Central memory CD4-positive, alpha-beta T cell (primary cell): ENCODE measurements around the gene KCTD21.
"Not testable (repeated sequence)": the region's sequence is repeated elsewhere in the genome, so short reads cannot be mapped to it uniquely, and the experiment has no call there.

Source experiments
- DNase-seq: peaks from one replicate; pipeline ENCODE4 v3.0.0; 2022

The KCTD21 gene

DNA sequence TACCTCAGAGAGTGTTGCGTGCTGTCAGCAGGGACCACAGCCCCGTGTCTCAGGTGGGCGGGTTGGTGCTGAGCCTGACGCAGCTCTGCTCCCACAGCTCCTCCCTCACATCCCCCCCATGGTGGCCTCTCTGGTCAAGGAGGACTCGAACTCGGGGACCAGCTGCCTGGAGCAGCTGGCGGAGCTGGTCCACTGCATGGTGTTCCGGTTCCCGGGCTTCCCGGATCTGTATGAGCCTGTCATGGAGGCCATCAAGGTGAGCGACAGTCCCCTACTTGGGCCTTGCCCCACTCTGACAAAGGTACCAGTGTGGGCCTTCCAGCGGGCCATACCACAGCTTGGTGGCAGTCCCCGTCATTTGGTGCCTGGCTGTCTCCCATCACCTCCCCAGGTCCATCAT is 12.1 kb upstream of the KCTD21 start:
- no peak for DNase-seq

DNA sequence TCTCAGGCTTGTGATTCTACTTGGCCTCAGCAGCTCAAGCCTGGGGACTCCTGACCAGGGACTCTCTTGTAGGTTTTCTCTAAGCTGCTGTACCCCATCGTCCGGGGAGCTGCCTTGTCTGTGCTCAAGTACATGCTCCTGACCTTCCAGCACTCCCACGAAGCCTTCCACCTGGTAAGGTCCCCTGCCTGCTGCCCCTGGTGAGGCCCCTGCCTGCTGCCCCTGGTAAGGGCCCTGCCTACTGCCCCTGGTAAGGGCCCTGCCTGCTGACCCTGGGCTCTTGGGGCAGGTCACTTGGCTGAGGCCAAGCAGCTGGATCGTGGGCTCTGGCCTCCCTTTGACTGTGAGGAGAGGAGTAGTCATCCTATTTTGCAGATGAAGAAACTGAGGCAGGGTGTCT is 11.6 kb upstream of the KCTD21 start:
- no peak for DNase-seq

DNA sequence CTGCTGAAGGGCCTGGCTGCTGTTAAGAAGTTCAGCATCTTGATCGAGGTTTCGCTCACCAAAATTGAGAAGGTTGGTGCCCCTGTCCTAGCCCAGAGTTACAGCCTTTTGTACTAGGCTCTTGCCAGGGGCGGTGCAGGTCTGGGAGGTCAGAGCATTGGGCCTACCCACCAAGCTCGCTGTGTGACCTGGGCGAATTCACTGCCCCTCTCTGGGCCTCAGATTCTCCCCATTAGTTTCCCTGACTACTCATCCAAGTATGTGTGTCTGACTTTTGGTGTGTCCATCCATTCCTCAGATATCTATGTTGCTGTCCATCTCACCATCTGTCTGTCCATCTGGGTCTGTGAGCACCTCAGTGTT is 11.2 kb upstream of the KCTD21 start:
- no peak for DNase-seq

DNA sequence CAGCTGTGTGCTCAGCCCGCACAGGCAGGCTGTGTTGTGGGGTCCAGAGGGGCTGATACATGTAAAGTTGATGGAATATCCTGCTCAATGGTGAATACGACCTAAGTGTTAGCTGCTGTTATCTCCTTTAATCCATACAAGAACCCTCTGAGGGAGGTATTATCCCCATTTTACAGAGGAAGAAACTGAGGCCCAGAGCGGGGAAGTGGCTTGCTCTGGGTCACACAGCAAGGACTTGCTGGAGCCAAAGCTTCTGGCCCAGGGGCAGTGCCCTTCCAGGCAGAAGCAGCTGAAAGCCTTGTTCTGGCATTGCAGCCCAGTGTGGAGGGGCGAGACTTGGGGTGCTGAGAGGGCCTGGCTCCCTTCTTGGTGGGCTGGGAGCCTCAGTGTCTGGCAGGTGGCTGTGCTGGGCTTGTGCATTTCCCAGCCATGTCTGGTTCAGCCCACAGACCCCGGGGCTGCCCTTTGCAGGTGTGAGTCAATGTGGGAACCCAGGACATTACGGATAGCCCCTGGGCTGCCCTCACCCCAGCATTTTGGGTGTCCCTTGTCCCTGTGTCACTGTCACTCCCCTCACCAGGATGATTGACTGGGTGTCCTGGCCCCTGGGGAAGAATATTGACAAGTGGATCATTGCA is 10.7 kb upstream of the KCTD21 start:
- no peak for DNase-seq

DNA sequence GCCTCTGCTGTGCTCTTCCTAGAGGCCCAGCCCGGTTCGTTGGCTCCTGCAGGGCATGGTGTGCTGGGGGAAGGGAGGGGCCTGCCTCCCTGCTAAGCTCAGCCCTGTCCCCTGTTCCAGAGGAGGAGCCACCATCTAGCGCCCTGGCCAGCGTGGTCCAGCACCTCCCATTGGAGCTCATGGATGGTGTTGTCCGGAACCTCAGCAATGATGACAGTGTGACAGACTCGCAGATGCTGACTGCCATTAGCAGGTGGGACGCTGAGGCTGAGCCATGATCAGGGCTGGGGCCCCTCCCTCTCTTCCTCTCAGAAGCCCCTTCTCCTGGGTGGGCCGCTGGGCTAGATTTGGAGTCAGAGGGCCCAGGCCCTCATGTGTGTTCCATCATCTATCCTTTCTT is 9.4 kb upstream of the KCTD21 start:
- DNase-seq: no peak

DNA sequence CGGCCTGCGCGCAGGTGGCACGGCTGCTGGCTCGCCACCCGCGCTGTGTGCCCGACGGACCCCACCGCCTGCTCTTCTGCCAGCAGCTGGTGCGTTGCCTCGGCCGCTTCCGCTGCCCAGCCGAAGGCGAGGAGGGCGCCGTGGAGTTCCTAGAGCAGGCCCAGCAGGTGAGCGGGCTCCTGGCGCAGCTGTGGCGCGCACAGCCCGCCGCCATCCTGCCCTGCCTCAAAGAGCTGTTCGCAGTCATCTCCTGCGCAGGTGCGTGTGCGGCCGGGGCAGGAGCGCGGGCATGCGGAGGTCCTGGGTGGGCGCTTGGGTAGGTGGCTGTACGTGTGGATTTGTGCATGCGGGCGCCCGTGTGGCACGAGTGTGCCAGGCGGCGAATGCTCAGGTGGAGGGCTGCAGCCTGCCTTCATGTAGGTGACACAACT is 8.2 kb upstream of the KCTD21 start:
- DNase-seq: no peak

DNA sequence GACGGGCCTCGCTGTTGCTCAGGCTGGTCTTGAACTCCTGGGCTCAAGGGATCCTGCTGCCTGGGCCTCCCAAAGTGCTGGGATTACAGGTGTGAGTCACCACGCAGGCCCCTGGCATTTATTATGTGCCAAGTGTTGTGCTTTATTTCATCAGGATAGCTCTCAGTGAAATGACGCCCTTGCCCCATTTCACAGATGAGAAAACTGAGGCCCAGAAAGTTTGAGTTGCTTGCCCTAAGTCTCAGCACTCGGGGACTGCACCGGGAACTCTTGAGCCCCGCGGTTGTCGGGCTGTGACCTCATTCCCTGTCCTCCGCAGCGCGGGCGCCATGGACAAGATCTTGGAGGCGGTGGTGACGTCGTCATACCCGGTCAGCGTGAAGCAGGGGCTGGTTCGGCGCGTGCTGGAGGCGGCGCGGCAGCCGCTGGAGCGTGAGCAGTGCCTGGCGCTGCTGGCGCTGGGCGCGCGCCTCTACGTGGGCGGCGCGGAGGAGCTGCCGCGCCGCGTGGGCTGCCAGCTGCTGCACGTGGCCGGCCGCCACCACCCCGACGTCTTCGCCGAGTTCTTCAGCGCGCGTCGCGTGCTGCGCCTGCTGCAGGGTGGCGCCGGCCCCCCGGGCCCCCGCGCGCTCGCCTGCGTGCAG is 7.6 kb upstream of the KCTD21 start:
- DNase-seq: no peak

DNA sequence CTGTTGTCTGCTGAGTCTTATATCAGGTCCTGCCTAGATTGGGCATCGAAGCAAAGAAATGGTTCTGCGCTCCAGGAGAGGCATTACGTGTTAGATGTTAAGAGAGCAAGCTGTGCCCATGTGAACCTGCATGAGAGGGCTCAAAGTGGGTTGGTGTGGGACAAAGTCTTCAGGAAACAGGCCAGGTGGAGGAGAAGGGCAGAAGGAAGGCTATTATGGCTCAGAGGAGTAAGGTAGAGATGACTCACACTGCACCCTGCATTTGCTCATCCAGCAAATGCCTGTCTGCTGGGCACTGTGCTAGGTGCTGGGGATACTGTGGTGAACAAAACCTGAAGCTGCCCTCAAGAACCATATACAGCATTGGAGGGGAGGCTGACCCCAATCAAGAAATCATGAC is 6.1 kb upstream of the KCTD21 start:
- DNase-seq: no peak

DNA sequence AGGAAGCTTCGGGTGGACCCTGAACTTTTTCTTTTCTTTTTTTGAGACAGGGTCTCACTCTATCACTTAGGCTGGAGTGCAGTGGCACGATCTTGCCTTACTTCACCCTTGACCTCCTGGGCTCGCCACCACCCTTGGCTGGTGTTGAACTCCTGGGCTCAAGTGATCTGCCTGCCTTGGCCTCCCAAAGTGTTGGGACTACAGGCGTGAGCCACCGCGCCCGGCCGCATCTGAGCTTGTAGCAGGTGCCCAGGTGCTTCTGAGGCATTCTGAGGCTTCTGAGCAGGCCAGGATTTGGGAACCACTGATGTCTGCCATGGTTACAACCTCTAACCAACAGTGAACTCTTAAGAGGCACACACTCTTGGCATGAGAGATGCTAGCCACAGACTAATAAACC is 5.4 kb upstream of the KCTD21 start:
- no peak for DNase-seq

DNA sequence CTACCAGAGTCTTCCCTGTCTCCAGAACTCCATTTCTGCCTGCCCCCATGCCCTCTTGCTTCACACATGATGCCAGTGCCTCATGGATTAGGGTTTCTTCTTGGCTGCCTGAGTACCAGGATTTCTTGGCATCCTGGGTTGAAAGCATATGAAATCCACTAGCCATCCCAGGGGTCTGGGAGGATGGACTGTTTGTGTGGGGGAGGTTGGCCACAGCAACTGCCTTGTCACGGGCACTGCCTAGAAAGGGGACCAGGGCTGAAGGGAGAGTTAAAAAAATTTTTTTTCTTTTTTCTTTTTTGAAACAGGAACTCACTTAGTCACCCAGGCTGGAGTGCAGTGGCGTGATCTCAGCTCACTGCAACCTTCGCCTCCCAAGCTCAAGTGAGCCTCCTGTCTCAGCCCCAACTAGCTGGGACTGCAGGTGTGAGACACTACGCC is 4.5 kb upstream of the KCTD21 start:
- DNase-seq: no peak

DNA sequence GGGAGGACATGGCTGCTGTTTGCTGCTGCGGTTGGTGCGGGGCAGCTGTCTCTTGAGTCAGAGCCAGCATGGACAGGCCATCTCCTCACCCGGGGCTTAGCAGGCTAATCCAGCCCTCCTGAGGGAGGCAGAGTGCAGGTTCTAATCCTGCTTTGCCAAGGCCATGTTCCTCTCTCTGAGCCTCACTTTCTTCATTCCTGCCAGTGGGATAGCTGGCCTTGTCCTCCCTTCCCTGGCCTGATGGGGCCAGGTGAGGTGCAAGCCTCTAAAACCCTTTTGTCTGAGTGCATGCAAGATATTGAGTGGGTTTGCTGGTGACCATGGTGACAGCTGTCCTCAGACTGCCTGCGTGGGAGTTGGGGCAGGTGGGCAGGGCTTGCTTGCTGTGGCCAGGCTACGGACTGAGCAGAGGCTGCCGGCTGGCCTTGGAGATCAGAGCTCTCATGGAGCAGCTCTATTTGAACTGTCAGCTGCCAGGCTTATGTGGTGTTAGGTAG is 3.8 kb upstream of the KCTD21 start:
- DNase-seq: no peak

DNA sequence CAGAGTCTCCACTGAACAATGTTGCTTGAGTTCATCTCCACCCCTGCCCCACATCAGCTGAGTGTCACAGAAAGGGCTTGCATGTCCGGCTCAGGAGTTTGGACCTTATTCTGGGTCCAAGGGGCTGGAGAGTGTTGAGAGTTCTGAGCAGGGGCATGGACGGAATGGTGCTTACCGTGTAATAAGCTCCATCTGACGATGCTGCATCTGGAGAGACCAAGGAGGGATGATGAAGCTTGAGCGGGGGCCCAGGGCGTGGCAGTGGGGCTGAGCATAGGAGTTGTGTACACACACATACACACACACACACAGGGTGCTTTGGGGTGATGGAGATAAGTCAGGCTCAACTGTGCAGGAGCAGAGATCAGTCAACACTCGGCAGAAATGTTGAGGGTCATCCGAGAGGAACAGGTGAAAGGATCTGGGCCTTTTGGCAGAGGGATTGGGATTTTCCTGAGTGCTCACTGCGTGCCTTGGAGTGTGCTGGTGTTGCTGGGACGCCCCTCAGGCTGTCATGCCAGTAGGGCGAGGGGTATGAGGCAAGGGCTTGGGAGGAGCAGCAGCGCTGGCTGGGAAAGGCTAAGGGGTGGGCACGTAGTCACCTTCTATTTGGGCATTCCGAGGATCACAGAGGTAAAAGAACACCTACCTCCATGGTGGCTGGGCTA is 2.6 kb upstream of the KCTD21 start:
- no peak for DNase-seq

DNA sequence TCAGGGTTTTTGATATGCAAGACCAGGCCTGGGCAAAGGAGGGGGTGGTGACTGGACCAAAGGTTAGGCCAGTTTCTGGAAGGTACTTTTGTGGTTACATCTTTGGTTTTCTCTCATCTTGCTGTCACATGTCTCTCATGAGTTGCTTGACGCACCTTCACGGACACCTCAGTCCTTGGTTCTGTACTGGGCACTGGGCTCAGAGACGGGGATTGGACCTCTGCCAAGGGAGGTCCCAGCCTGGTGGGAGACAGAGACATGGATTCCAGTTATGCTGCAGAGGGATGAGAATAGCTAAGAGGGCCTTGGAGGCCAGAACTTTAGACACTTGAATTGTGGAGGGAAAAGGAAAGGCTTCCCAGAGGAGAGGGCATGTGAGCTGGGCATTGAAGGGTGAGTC is 1.9 kb upstream of the KCTD21 start:
- no peak for DNase-seq

DNA sequence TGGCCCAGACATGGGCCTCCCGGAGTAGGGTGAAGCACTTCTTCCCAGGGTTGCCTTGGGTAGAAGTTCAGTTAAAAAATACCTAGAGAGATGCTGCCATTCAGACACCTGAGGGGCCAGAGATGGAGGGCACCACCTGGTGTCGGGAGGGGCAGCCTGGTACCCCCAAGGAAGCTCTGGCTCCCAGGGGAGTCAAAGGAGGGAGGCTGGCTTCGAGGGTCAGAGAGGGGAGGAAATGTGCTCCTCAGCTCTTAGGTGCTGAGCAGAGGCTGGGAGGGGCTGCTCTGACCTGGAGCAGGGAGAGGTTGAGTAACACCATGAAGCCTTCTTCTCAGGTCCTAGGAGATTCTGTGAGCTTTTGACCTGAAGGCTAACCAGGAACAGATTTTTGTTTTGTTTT is 1.4 kb upstream of the KCTD21 start:
- DNase-seq: no peak

DNA sequence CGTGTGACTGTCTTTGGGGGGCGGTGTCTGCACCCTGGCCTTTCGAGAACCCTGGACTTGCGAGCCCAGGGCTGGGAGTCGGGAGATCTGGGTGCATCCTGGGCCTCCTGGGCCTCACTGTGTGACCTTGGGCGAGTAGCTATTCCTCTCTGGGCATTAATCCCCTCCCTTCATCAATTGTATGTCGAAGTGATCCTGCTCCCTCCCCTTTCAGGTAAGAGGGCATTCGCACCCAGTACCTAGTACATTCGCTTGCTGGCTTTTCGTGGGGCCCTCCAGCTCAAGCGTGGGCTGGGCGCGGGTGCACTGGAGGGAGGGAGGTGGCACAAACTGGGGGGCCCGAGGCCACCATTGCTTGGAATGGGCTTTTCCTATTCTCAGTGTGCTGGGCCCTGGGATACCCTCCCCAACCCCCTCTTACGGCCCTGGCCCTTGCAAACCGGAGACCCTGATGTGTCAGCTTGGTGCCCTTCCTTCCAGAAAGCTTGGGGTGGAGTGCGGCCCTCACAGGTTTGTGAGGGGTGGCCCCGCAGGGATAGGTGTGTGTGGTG is 823 bp upstream of the KCTD21 start:
- DNase-seq: no peak

DNA sequence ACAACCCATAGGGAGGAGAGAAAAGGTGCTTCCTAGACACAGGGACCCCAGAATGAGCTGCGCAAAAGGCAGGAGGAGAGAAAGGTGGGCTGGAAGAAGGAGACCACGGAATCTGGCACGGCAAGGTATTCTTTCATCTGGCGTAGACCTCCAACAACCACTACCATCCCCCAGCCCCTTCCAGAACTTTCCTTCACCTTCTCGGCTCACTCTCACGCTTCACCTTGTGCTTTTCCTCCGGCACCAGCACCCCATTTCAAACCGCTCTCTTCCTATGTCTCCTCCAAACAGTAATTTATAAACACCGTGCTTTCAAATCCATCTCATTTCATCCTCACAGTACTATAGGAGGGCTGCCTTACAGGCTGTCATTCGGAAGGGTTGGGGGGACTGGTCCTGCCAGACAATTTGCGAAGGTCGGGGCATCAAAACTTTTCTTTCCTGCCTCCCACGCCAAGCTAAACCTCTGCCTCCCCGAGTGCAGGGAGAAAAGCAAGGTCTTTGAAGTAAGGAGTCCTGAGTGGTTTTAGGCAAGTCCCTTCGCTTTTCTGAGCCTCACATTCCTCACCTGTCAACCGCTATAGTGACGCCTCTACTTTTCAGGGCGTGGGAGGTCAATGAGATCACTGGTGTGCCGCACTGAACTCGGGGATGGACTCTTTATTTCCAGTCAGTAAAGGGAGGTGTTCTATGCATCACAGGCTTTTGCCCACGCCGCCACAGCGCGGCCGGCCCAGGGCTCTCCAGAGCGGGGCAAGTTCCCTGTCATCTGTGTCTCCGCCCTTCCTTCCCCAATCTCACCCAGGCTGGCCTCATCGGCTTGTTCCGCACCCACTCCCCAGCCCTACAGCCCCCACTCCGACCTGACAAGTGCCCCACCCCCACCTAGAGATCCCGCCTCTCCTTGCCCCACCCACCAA is 800 bp downstream of the KCTD21 start:
- DNase-seq: peak; percentile 56

DNA sequence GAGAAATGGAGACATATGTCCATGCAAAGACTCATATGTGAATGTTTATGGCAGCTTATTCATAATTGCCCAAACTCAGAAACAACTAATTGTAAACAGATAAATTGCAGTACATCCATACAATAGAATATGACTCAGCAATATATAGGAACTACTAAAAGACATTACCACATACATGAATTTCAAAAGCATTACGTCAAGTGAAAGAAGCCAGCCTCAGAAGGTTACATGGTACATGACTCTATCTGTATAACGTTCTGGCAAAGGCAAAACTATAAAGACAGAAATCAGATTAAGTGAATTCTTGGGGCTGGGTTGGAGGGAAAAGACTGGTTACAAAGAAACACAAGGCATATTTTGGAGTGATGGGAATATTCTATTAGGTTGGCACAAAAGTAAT is 7.2 kb downstream of the KCTD21 start:
- no peak for DNase-seq

DNA sequence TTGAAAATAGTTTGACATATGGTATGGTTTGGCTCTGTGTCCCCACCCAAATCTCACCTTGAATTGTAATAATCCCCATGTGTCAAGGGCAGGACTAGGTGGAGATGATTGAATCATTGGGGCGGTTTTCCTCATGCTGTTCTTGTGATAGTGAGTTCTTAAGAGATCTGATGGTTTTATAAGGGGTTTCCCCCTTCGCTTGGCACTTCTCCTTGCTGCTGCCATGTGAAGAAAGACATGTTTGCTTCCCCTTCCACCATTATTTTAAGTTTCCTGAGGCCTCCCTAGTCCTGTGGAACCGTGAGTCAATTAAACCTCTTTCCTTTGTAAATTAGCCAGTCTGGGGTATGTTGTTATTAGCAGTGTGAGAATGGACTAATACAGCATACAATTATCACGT is 7.7 kb downstream of the KCTD21 start:
- no peak for DNase-seq

DNA sequence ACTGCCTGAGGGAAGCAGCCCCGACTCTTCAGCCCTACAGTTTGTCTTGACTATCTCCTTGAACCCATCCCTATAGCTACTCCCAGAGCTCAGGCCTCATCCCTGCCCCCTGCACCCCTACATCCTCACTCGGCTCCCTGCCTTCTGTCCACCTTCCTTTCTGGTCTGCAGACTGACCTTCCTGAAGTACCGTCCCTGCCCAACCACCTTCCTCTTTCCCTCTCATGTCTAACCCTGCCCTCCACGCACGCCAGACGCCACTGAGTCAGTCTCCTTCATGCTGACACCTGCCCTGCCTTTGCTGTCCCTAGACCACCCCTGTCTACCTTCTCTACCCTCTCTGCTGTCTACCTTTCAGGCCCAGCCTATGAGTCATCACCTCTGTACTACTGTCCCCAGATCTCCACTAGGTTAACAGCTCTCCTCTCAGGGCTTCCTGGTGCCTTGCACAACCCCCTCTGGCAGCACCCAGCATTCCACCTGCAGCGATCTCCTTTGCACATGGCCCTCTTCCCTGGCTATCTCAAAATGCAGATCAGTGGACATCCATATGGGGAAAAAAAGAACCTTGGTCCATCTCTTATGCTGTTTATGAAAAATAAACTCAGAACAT is 8.9 kb downstream of the KCTD21 start:
- no peak for DNase-seq

DNA sequence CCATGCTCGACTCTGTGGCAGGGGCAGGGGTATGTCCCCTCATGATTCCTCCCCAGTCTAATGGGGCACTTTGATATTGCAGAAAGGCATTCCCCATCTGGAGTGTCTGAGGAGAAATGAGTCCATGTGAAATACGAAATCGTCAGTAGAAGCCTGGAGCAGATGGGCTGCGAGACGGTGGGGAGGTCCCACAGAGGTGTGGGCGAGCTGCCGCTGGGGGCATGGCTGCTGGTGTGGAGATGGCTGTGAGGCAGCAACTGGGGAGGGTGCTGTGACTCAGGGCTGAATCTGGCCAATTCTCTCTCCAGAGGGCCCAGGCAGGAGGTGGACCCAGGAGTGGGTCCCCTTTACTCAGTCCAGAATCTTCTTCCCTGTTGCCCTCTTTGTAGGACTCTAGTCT is 11.2 kb downstream of the KCTD21 start:
- no peak for DNase-seq

DNA sequence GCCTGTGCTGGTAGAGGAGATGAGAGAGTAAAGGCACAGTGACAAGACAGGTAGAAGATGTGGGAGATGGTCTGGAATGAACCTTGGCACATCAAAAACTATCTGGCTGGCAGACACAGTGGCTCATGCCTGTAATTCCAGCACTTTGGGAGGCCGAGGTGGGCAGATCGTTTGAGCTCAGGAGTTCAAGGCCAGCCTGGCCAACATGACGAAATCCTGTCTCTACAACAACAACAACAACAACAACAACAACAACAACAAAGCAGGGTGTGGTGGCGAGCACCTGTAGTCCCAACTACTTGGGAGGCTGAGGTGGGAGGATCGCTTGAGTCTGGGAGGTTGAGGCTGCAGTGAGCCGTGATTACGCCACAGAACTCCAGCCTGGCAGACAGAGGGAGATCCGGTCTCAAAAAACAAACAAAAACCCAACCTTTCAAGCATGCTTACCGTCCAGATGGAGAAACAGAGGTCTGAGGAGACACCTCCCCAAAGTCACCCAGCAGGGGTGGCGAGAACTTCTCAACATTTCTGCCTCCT is 11.8 kb downstream of the KCTD21 start:
- no peak for DNase-seq

DNA sequence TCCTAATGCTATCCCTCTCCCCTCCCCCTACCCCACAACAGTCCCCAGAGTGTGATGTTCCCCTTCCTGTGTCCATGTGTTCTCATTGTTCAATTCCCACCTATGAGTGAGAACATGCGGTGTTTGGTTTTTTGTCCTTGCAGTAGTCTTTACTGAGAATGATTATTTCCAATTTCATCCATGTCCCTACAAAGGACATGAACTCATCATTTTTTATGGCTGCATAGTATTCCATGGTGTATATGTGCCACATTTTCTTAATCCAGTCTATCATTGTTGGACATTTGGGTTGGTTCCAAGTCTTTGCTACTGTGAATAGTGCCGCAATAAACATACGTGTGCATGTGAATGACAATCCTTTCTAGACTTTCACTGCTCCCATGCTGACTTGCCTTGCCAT is 12.6 kb downstream of the KCTD21 start:
- not testable (repeated sequence) for DNase-seq
